H9 (cell line): ENCODE measurements around the gene CORIN. TPM values are rescaled to one million over a fixed set of nuclear protein-coding genes. Genes with fewer than 3 reads are reported as not detected.

ENCODE experiments used
- DNase-seq: peaks from one replicate; pipeline ENCODE4 v3.0.0-alpha.2; 2017
- H2AFZ ChIP-seq: one replicate; pipeline ENCODE4 v1.6.1; 2013; ENCODE audit warnings: mild to moderate bottlenecking, low read length, control low read depth, moderate library complexity
- H2AK5ac ChIP-seq: 2 replicates; pipeline ENCODE4 v1.6.1; 2013; ENCODE audit warnings: low read length, control low read depth, mixed read lengths; ENCODE audit not compliant: insufficient read length
- H2BK120ac ChIP-seq: one replicate; pipeline ENCODE4 v1.6.1; 2013; ENCODE audit warnings: low read depth, mild to moderate bottlenecking, low read length, control low read depth, inconsistent platforms; ENCODE audit not compliant: poor library complexity, severe bottlenecking
- H2BK12ac ChIP-seq: 2 replicates; pipeline ENCODE4 v1.6.1; 2013; ENCODE audit warnings: low read length, control low read depth, mixed read lengths, low read depth; ENCODE audit not compliant: insufficient read length
- H2BK15ac ChIP-seq: 2 replicates; pipeline ENCODE4 v1.6.1; 2013; ENCODE audit warnings: low read depth, low read length, control low read depth
- H2BK20ac ChIP-seq: one replicate; pipeline ENCODE4 v1.6.1; 2013; ENCODE audit warnings: low read depth, mild to moderate bottlenecking, low read length, control low read depth, inconsistent platforms; ENCODE audit not compliant: poor library complexity, severe bottlenecking
- H2BK5ac ChIP-seq: 2 replicates; pipeline ENCODE4 v1.6.1; 2013; ENCODE audit warnings: low read length, control low read depth, mixed read lengths; ENCODE audit not compliant: insufficient read length
- H3K14ac ChIP-seq: 2 replicates; pipeline ENCODE4 v1.6.1; 2013; ENCODE audit warnings: low read length, control low read depth; ENCODE audit not compliant: insufficient read depth
- H3K18ac ChIP-seq: 2 replicates; pipeline ENCODE4 v1.6.1; 2013; ENCODE audit warnings: low read depth, mild to moderate bottlenecking, mixed read lengths, low read length, control low read depth; ENCODE audit not compliant: insufficient read length
- H3K23ac ChIP-seq: 2 replicates; pipeline ENCODE4 v1.6.1; 2013; ENCODE audit warnings: low read length, control low read depth, mixed read lengths, low read depth; ENCODE audit not compliant: insufficient read length
- H3K23me2 ChIP-seq: 2 replicates; pipeline ENCODE4 v1.6.1; 2013; ENCODE audit warnings: low read depth, mild to moderate bottlenecking, mixed read lengths, low read length, control low read depth; ENCODE audit not compliant: insufficient read length, poor library complexity, severe bottlenecking
- H3K27ac ChIP-seq: 2 replicates; pipeline ENCODE4 v1.5.1; 2013; ENCODE audit warnings: low read length, control low read depth, mixed read lengths, low read depth; ENCODE audit not compliant: insufficient read length
- H3K27me3 ChIP-seq: 2 replicates; pipeline ENCODE4 v1.6.1; 2013; ENCODE audit warnings: low read length, control low read depth, inconsistent platforms; ENCODE audit not compliant: insufficient read depth
- H3K4ac ChIP-seq: 2 replicates; pipeline ENCODE4 v1.6.1; 2013; ENCODE audit warnings: low read depth, mild to moderate bottlenecking, control low read depth, inconsistent platforms, low read length, moderate library complexity
- H3K4me1 ChIP-seq: 2 replicates; pipeline ENCODE4 v1.6.1; 2013; ENCODE audit warnings: low read length, control low read depth, inconsistent platforms; ENCODE audit not compliant: insufficient read depth
- H3K4me2 ChIP-seq: 2 replicates; pipeline ENCODE4 v1.6.1; 2013; ENCODE audit warnings: low read length, control low read depth, mixed read lengths; ENCODE audit not compliant: insufficient read length, insufficient read depth
- H3K56ac ChIP-seq: 2 replicates; pipeline ENCODE4 v1.6.1; 2013; ENCODE audit warnings: low read depth, mild to moderate bottlenecking, mixed read lengths, low read length, control low read depth; ENCODE audit not compliant: insufficient read length
- H3K79me1 ChIP-seq: 2 replicates; pipeline ENCODE4 v1.6.1; 2013; ENCODE audit warnings: low read depth, mild to moderate bottlenecking, moderate library complexity, low read length, control low read depth, inconsistent platforms; ENCODE audit not compliant: insufficient read depth, poor library complexity, severe bottlenecking
- H3K79me2 ChIP-seq: 2 replicates; pipeline ENCODE4 v1.6.1; 2013; ENCODE audit warnings: low read length, control low read depth, inconsistent platforms; ENCODE audit not compliant: insufficient read depth
- H3K9ac ChIP-seq: 2 replicates; pipeline ENCODE4 v1.6.1; 2013; ENCODE audit warnings: low read length, control low read depth, mixed read lengths; ENCODE audit not compliant: insufficient read length; ENCODE audit errors: extremely low read depth
- H3K9me3 ChIP-seq: one replicate; pipeline ENCODE4 v1.6.1; 2013; ENCODE audit warnings: low read depth, low read length, inconsistent platforms; ENCODE audit not compliant: control insufficient read depth
- H3T11ph ChIP-seq: one replicate; pipeline ENCODE4 v1.6.1; 2013; ENCODE audit warnings: mild to moderate bottlenecking, low read length, control low read depth, inconsistent platforms
- H4K20me1 ChIP-seq: one replicate; pipeline ENCODE4 v1.6.1; 2013; ENCODE audit not compliant: control insufficient read depth, insufficient read length, insufficient read depth
- H4K5ac ChIP-seq: 2 replicates; pipeline ENCODE4 v1.6.1; 2013; ENCODE audit warnings: low read depth, mild to moderate bottlenecking, mixed read lengths, low read length, control low read depth; ENCODE audit not compliant: insufficient read length
- H4K8ac ChIP-seq: replicated peaks from 2 replicates; pipeline ENCODE4 v1.6.1; 2013; ENCODE audit warnings: low read length, control low read depth, mixed read lengths, low read depth; ENCODE audit not compliant: insufficient read length
- H4K91ac ChIP-seq: 2 replicates; pipeline ENCODE4 v1.6.1; 2013; ENCODE audit warnings: low read depth, mild to moderate bottlenecking, moderate library complexity, mixed read lengths, low read length, control low read depth; ENCODE audit not compliant: insufficient read length
- H3K27ac Mint-ChIP-seq, 3 experiments: 2 replicates in 2 of 3; 3 replicates in 1 of 3; pipeline ENCODE4 v1.8.0; 2020 to 2021; ENCODE audit warnings: mixed read lengths in 3 of 3, mild to moderate bottlenecking in 1 of 3, moderate library complexity in 1 of 3
- H3K27me3 Mint-ChIP-seq: 2 replicates; pipeline ENCODE4 v1.8.0; 2021; ENCODE audit warnings: low read depth, mild to moderate bottlenecking, moderate library complexity, mixed read lengths
- H3K36me3 Mint-ChIP-seq, 3 experiments: 2 replicates in 2 of 3; 3 replicates in 1 of 3; pipeline ENCODE4 v1.8.0; 2020 to 2021; ENCODE audit warnings: low read depth in 3 of 3, mixed read lengths in 3 of 3; ENCODE audit not compliant: insufficient read depth in 1 of 3
- H3K4me1 Mint-ChIP-seq, 2 experiments: 2 replicates each; pipeline ENCODE4 v1.8.0; 2020; ENCODE audit warnings: mixed read lengths in 2 of 2
- H3K4me3 Mint-ChIP-seq, 2 experiments: 2 replicates in 1 of 2; 3 replicates in 1 of 2; pipeline ENCODE4 v1.8.0; 2020 to 2021; ENCODE audit warnings: mild to moderate bottlenecking in 2 of 2, mixed read lengths in 2 of 2, moderate library complexity in 1 of 2
- H3K9me3 Mint-ChIP-seq, 2 experiments: 2 replicates in 1 of 2; 3 replicates in 1 of 2; pipeline ENCODE4 v1.8.0; 2020; ENCODE audit warnings: mild to moderate bottlenecking in 2 of 2, mixed read lengths in 2 of 2, moderate library complexity in 1 of 2
- CTCF ChIP-seq: fragments of 200-600 bp; sonication (generic); conservative IDR thresholded peaks from 3 replicates; pipeline ENCODE4 v1.8.0; 2021; ENCODE audit warnings: antibody characterized with exemption, mild to moderate bottlenecking
- WGBS: extraction: QIAGEN DNeasy Blood & Tissue Kit; methylation state at CpG from one replicate; pipeline ENCODE4 v1.1.7; 2013; ENCODE audit warnings: missing lambda C conversion rate, low lambda C conversion rate, mixed read lengths; ENCODE audit not compliant: insufficient read length; ENCODE audit errors: extremely low coverage; 5-methylcytosine and 5-hydroxymethylcytosine counted together
- total RNA-seq: library from RNA; stranded (reverse); gene quantifications from 2 replicates; pipeline ENCODE4 v1.2.1, GENCODE V29; 2021

CORIN gene
- total RNA-seq, 1 experiment from 2014 or later: 0.39 TPM

GRCh38 chr4:47721892-47722575 lies 115.8 kb downstream of the CORIN start:
- Histone ChIP-seq H3K23ac (no peak overlapping the region), H3K4ac (no peak overlapping the region), H2BK5ac (no peak overlapping the region), H3K79me1 (no peaks in the 10 kb centered on the region), H3K4me1 (peaks cover 2% of the 10 kb centered on the region; the same call in 1 of the 2 replicates), H3T11ph (no peak overlapping the region), H3K9ac (no peak overlapping the region), H3K79me2 (no peaks in the 10 kb centered on the region), H3K18ac (no peak overlapping the region), H3K14ac (no peak overlapping the region), H4K20me1 (no peaks in the 10 kb centered on the region), H3K9me3 (no peaks in the 10 kb centered on the region), H2AK5ac (no peak overlapping the region), H3K56ac (no peak overlapping the region), H4K8ac (no peak overlapping the region), H2BK12ac (no peak overlapping the region), H4K5ac (no peak overlapping the region), H3K27ac (no peak overlapping the region), H2BK20ac (no peak overlapping the region), H3K27me3 (no peaks in the 10 kb centered on the region), H4K91ac (no peak overlapping the region), H3K4me2 (no peak overlapping the region), H2BK120ac (no peak overlapping the region), H3K23me2 (no peaks in the 10 kb centered on the region), H2BK15ac (no peak overlapping the region), H2AFZ (no peak overlapping the region)
- no peak overlapping the region for H3K27ac Mint-ChIP-seq
- no peaks in the 10 kb centered on the region for H3K9me3 Mint-ChIP-seq
- H3K27me3 Mint-ChIP-seq: no peaks in the 10 kb centered on the region; the same call in none of the 2 replicates
- no peak overlapping the region for H3K4me3 Mint-ChIP-seq
- 100% methylated on average over 1 of the region's 5 CpGs for WGBS
- no peak for TF ChIP-seq CTCF
- no peak for DNase-seq
- H3K36me3 Mint-ChIP-seq: no peaks in the 10 kb centered on the region
- peaks cover 8 to 12% of the 10 kb centered on the region in 2 experiments for H3K4me1 Mint-ChIP-seq
